GM23338 (cell line): ENCODE measurements around the gene CHCHD3. TPM values are rescaled to one million over a fixed set of nuclear protein-coding genes. Genes with fewer than 3 reads are reported as not detected.

ENCODE experiments used
- ATAC-seq: fragments of 200-7000 bp; cut with Tn5 transposase; 3 replicates; pipeline ENCODE4 v1.9.1; 2020
- DNase-seq: peaks from one replicate; pipeline ENCODE4 v3.0.0-alpha.2; 2015; ENCODE audit warnings: low spot score
- H2AFZ ChIP-seq: fragments of 200-600 bp; sonication (generic); 2 replicates; pipeline ENCODE4 v1.8.0; 2016; ENCODE audit warnings: antibody characterized with exemption, mild to moderate bottlenecking, moderate library complexity
- H3F3A ChIP-seq: fragments of 200-600 bp; sonication (generic); replicated peaks from 2 replicates; pipeline ENCODE4 v1.8.0; 2017; ENCODE audit warnings: antibody characterized with exemption, mixed run types, low read depth
- H3K27ac ChIP-seq: fragments of 200-600 bp; sonication (generic); 2 replicates; pipeline ENCODE4 v1.6.1; 2016; ENCODE audit warnings: low read depth
- H3K27me3 ChIP-seq: fragments of 200-600 bp; sonication (generic); 2 replicates; pipeline ENCODE4 v1.8.0; 2016; ENCODE audit warnings: mild to moderate bottlenecking, mixed run types, moderate library complexity; ENCODE audit not compliant: insufficient read depth
- H3K36me3 ChIP-seq: fragments of 200-600 bp; sonication (generic); 2 replicates; pipeline ENCODE4 v1.8.0; 2016; ENCODE audit warnings: mild to moderate bottlenecking; ENCODE audit not compliant: insufficient read depth
- H3K4me1 ChIP-seq: fragments of 200-600 bp; sonication (generic); 2 replicates; pipeline ENCODE4 v1.8.0; 2016; ENCODE audit warnings: mild to moderate bottlenecking, moderate library complexity; ENCODE audit not compliant: insufficient read depth
- H3K4me2 ChIP-seq: fragments of 200-600 bp; sonication (generic); 2 replicates; pipeline ENCODE4 v1.7.1; 2017; ENCODE audit warnings: mixed run types
- H3K4me3 ChIP-seq: fragments of 200-600 bp; sonication (generic); 2 replicates; pipeline ENCODE4 v1.6.1; 2016; ENCODE audit warnings: mixed run types
- H3K79me2 ChIP-seq: fragments of 200-600 bp; sonication (generic); replicated peaks from 2 replicates; pipeline ENCODE4 v1.8.0; 2017; ENCODE audit warnings: mild to moderate bottlenecking; ENCODE audit not compliant: insufficient read depth
- H3K9me2 ChIP-seq: fragments of 200-600 bp; sonication (generic); 2 replicates; pipeline ENCODE4 v1.8.0; 2017; ENCODE audit not compliant: insufficient read depth
- H4K20me1 ChIP-seq: fragments of 200-600 bp; sonication (generic); replicated peaks from 2 replicates; pipeline ENCODE4 v1.8.0; 2017; ENCODE audit warnings: mild to moderate bottlenecking; ENCODE audit not compliant: insufficient read depth
- H3K27ac Mint-ChIP-seq: 2 replicates; pipeline ENCODE4 v1.8.0; 2020; ENCODE audit warnings: inconsistent platforms, mild to moderate bottlenecking, moderate library complexity, mixed read lengths
- H3K27me3 Mint-ChIP-seq: 3 replicates; pipeline ENCODE4 v1.8.0; 2022; ENCODE audit warnings: low read depth, mild to moderate bottlenecking, moderate library complexity, mixed read lengths, inconsistent platforms; ENCODE audit not compliant: insufficient read depth, poor library complexity
- H3K36me3 Mint-ChIP-seq: 3 replicates; pipeline ENCODE4 v1.8.0; 2021; ENCODE audit warnings: low read depth, mild to moderate bottlenecking, inconsistent platforms, moderate library complexity, mixed read lengths
- H3K4me1 Mint-ChIP-seq: 3 replicates; pipeline ENCODE4 v1.8.0; 2020; ENCODE audit warnings: mild to moderate bottlenecking, inconsistent platforms, mixed read lengths
- H3K4me3 Mint-ChIP-seq: 3 replicates; pipeline ENCODE4 v1.8.0; 2021; ENCODE audit warnings: moderate library complexity, mild to moderate bottlenecking, inconsistent platforms, mixed read lengths
- H3K9me3 Mint-ChIP-seq: 3 replicates; pipeline ENCODE4 v1.8.0; 2020; ENCODE audit warnings: moderate library complexity, mild to moderate bottlenecking, inconsistent platforms, mixed read lengths
- CREB1 ChIP-seq: fragments of 250-450 bp; sonication (Bioruptor Pico); IDR thresholded peaks from 2 replicates; pipeline ENCODE4 v1.5.0; 2020; ENCODE audit warnings: low read depth, mild to moderate bottlenecking, moderate library complexity
- EZH2phosphoT487 ChIP-seq: fragments of 200-600 bp; sonication (generic); IDR thresholded peaks from one replicate; pipeline ENCODE4 v1.8.1; 2018; ENCODE audit warnings: antibody characterized with exemption; ENCODE audit not compliant: unreplicated experiment
- ZNF114 ChIP-seq: fragments of 250-450 bp; sonication (Bioruptor Pico); IDR thresholded peaks from 2 replicates; pipeline ENCODE4 v1.5.0; 2020; ENCODE audit warnings: mild to moderate bottlenecking, moderate library complexity
- ZNF331 ChIP-seq: fragments of 250-450 bp; sonication (Bioruptor Pico); IDR thresholded peaks from 2 replicates; pipeline ENCODE4 v1.5.0; 2020; ENCODE audit warnings: low read depth, mild to moderate bottlenecking, moderate library complexity
- polyA plus RNA-seq: library from polyadenylated mRNA; unstranded; fragments of >200 nt; fragmentation: Nextera tagmentation; extraction: Ambion mirVana; gene quantifications from 2 replicates; pipeline ENCODE4 v1.2.1, GENCODE V29; 2016
- total RNA-seq: library from RNA; depleted of rRNA; stranded (reverse); fragments of >200 nt; shearing (Covaris generic); gene quantifications from 2 replicates; pipeline ENCODE4 v1.2.3, GENCODE V29; 2014
- TF ChIP-seq, protein P1 (sequence below): IDR thresholded peaks from 2 replicates; pipeline ENCODE4 v1.6.1; 2016; ENCODE audit warnings: antibody characterized with exemption
- TF ChIP-seq, protein P2 (sequence below): fragments of 250-450 bp; sonication (Bioruptor Pico); IDR thresholded peaks from 2 replicates; pipeline ENCODE4 v1.5.0; 2020; ENCODE audit warnings: mild to moderate bottlenecking, moderate library complexity
- TF ChIP-seq, protein P3 (sequence below): IDR thresholded peaks from one replicate; pipeline ENCODE4 v1.6.1; 2018; ENCODE audit warnings: antibody characterized with exemption; ENCODE audit not compliant: unreplicated experiment

The CHCHD3 gene
- total and polyA plus RNA-seq, 2 experiments from 2014 or later = 107 to 131 TPM

DNA sequence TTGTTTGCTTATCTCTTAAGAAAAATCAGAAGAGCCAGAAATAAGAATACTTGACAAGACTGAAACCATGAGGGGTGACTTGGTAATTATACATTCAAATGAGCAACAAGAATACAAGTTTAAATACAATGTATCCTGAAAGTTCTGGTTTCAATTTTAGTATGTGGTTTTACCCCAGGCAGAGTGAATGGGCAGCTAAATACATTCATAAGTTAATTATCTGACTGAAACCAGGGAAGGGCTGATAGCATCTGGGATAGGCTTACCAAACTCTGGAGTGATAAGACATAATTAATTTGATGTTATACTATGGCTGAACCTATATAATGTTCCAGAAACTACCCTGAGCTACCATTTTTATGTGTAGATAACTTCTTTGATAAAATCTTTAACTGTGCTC, 253.4 kb downstream of the CHCHD3 start:
- H3K4me1 ChIP-seq = peaks cover 7% of the 10 kb centered on the region
- Mint-ChIP-seq H3K4me3 (no peak overlapping the region), H3K9me3 (no peaks in the 10 kb centered on the region), H3K4me1 (peaks cover 19% of the 10 kb centered on the region; the same call in 2 of the 3 replicates), H3K27ac (no peak overlapping the region), H3K27me3 (no peaks in the 10 kb centered on the region), H3K36me3 (no peaks in the 10 kb centered on the region)
- no peaks in the 10 kb centered on the region for H4K20me1 ChIP-seq
- DNase-seq = no peak
- H3K4me2 ChIP-seq = no peak overlapping the region
- H2AFZ ChIP-seq = no peak overlapping the region
- no peak for ATAC-seq
- H3K9me2 ChIP-seq = no peaks in the 10 kb centered on the region
- no peaks in the 10 kb centered on the region for H3K36me3 ChIP-seq
- no peak overlapping the region for H3K27ac ChIP-seq
- no peaks in the 10 kb centered on the region for H3K79me2 ChIP-seq
- no peak overlapping the region for H3K4me3 ChIP-seq
- H3K27me3 ChIP-seq = no peaks in the 10 kb centered on the region
- no peaks in the 10 kb centered on the region for H3F3A ChIP-seq
- no peak for TF ChIP-seq CREB1
- TF ChIP-seq EZH2phosphoT487 = no peak
- no peak for TF ChIP-seq ZNF114
- TF ChIP-seq, protein P1, sequence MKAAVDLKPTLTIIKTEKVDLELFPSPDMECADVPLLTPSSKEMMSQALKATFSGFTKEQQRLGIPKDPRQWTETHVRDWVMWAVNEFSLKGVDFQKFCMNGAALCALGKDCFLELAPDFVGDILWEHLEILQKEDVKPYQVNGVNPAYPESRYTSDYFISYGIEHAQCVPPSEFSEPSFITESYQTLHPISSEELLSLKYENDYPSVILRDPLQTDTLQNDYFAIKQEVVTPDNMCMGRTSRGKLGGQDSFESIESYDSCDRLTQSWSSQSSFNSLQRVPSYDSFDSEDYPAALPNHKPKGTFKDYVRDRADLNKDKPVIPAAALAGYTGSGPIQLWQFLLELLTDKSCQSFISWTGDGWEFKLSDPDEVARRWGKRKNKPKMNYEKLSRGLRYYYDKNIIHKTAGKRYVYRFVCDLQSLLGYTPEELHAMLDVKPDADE = no peak
- no peak for TF ChIP-seq ZNF331 (CRISPR knock-in tag)

DNA sequence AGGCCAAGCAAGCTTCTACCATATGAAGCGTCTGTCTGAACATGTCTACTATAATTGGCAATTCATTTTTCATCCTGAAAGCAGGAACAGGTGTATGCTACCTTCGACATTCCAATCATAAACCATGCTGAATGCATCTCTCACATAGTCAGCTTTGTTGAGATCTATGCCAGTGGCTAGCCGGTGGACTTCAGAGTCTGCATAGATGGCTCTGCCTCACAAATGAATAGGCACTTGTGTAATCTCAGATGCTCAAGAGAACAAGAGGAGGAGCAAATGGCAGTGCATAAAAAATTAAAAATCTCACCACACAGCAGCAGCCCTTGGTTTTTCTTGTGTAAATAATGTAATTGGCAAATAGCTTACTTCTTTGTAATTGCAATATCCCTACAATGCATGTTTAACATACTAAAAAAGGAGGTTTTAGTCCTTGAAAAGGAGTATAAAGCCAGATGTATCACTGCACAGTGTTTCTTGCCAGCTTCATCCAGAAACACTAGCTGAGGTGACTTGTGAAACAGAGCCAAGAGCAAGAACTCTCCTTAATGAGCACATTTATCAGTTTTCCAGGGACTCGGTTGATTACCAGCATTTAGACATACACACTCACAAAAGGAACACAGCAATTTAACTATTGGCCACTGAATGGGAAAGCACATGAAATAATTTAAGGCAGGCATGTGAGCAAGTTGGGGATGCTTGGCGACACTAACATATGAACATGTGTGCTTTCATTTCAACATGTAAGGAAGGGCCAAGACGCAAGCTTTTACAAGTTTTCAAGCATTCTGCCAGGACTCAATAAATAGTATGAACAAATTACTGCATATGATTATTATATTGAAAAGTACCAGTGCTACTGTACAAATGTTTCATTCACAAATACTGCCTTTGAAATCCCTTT, 255.7 kb downstream of the CHCHD3 start:
- Histone ChIP-seq H2AFZ (no peak overlapping the region), H3K79me2 (no peaks in the 10 kb centered on the region), H3K9me2 (no peaks in the 10 kb centered on the region), H3K4me3 (no peak overlapping the region), H3F3A (no peaks in the 10 kb centered on the region), H4K20me1 (no peaks in the 10 kb centered on the region), H3K36me3 (no peaks in the 10 kb centered on the region), H3K27me3 (no peaks in the 10 kb centered on the region), H3K27ac (no peak overlapping the region), H3K4me2 (peak overlapping the region; percentile 25), H3K4me1 (no peaks in the 10 kb centered on the region; the same call in 1 of the 2 replicates)
- no peak for TF ChIP-seq EZH2phosphoT487
- TF ChIP-seq, protein P2, sequence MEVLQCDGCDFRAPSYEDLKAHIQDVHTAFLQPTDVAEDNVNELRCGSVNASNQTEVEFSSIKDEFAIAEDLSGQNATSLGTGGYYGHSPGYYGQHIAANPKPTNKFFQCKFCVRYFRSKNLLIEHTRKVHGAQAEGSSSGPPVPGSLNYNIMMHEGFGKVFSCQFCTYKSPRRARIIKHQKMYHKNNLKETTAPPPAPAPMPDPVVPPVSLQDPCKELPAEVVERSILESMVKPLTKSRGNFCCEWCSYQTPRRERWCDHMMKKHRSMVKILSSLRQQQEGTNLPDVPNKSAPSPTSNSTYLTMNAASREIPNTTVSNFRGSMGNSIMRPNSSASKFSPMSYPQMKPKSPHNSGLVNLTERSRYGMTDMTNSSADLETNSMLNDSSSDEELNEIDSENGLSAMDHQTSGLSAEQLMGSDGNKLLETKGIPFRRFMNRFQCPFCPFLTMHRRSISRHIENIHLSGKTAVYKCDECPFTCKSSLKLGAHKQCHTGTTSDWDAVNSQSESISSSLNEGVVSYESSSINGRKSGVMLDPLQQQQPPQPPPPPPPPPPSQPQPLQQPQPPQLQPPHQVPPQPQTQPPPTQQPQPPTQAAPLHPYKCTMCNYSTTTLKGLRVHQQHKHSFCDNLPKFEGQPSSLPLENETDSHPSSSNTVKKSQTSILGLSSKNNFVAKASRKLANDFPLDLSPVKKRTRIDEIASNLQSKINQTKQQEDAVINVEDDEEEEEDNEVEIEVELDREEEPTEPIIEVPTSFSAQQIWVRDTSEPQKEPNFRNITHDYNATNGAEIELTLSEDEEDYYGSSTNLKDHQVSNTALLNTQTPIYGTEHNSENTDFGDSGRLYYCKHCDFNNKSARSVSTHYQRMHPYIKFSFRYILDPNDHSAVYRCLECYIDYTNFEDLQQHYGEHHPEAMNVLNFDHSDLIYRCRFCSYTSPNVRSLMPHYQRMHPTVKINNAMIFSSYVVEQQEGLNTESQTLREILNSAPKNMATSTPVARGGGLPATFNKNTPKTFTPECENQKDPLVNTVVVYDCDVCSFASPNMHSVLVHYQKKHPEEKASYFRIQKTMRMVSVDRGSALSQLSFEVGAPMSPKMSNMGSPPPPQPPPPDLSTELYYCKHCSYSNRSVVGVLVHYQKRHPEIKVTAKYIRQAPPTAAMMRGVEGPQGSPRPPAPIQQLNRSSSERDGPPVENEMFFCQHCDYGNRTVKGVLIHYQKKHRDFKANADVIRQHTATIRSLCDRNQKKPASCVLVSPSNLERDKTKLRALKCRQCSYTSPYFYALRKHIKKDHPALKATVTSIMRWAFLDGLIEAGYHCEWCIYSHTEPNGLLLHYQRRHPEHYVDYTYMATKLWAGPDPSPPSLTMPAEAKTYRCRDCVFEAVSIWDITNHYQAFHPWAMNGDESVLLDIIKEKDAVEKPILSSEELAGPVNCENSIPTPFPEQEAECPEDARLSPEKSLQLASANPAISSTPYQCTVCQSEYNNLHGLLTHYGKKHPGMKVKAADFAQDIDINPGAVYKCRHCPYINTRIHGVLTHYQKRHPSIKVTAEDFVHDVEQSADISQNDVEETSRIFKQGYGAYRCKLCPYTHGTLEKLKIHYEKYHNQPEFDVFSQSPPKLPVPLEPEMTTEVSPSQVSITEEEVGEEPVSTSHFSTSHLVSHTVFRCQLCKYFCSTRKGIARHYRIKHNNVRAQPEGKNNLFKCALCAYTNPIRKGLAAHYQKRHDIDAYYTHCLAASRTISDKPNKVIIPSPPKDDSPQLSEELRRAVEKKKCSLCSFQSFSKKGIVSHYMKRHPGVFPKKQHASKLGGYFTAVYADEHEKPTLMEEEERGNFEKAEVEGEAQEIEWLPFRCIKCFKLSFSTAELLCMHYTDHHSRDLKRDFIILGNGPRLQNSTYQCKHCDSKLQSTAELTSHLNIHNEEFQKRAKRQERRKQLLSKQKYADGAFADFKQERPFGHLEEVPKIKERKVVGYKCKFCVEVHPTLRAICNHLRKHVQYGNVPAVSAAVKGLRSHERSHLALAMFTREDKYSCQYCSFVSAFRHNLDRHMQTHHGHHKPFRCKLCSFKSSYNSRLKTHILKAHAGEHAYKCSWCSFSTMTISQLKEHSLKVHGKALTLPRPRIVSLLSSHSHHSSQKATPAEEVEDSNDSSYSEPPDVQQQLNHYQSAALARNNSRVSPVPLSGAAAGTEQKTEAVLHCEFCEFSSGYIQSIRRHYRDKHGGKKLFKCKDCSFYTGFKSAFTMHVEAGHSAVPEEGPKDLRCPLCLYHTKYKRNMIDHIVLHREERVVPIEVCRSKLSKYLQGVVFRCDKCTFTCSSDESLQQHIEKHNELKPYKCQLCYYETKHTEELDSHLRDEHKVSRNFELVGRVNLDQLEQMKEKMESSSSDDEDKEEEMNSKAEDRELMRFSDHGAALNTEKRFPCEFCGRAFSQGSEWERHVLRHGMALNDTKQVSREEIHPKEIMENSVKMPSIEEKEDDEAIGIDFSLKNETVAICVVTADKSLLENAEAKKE (CRISPR knock-in tag) = no peak
- TF ChIP-seq ZNF331 (CRISPR knock-in tag) = no peak
- TF ChIP-seq, protein P3, sequence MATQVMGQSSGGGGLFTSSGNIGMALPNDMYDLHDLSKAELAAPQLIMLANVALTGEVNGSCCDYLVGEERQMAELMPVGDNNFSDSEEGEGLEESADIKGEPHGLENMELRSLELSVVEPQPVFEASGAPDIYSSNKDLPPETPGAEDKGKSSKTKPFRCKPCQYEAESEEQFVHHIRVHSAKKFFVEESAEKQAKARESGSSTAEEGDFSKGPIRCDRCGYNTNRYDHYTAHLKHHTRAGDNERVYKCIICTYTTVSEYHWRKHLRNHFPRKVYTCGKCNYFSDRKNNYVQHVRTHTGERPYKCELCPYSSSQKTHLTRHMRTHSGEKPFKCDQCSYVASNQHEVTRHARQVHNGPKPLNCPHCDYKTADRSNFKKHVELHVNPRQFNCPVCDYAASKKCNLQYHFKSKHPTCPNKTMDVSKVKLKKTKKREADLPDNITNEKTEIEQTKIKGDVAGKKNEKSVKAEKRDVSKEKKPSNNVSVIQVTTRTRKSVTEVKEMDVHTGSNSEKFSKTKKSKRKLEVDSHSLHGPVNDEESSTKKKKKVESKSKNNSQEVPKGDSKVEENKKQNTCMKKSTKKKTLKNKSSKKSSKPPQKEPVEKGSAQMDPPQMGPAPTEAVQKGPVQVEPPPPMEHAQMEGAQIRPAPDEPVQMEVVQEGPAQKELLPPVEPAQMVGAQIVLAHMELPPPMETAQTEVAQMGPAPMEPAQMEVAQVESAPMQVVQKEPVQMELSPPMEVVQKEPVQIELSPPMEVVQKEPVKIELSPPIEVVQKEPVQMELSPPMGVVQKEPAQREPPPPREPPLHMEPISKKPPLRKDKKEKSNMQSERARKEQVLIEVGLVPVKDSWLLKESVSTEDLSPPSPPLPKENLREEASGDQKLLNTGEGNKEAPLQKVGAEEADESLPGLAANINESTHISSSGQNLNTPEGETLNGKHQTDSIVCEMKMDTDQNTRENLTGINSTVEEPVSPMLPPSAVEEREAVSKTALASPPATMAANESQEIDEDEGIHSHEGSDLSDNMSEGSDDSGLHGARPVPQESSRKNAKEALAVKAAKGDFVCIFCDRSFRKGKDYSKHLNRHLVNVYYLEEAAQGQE = no peak
- DNase-seq (no peak), ATAC-seq (no peak)
- Mint-ChIP-seq H3K36me3 (no peaks in the 10 kb centered on the region), H3K27me3 (no peaks in the 10 kb centered on the region), H3K4me1 (peaks cover 15% of the 10 kb centered on the region; the same call in 2 of the 3 replicates), H3K9me3 (no peaks in the 10 kb centered on the region), H3K4me3 (no peak overlapping the region), H3K27ac (peak overlapping the region; percentile 39; the same call in 1 of the 2 replicates)
